ENCODE results near the gene TP53BP2.

DNA sequence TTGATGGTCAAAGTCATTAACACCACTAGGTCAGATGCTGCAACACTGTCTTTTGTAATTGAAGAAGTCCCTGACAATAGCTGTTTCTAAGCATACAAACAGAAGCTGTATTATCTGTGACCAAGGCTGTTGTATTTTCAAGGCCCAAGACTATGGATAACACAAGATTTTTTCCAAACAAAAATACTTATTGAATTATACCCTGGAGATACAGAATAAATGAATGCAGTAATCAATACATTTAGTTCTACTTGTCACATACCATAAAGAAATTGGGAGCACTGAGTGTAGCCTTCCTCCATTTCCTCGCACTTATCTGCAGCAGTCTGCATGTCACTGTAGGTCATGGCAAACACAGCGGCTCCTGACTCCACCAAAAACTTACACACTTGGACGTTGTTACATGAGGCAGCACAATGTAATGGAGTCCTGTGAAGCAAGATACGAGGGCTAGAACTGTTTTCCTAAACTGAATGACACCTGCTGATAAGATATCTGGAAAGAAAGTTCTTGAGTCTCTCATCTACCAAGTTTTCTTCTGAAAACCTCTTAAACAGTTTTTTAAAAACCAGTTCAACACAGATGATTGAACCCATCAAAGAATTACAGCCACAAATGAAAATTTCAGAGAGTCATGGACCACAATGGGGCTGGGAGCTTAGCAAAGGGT, 56.9 kb downstream of the TP53BP2 start:
- TF ChIP-seq CTCF (IDR thresholded peaks at IDR 0.05) (no peak), POLR2A (IDR thresholded peaks at IDR 0.05; ENCODE audit: low read depth) (no peak), EP300 (IDR thresholded peaks at IDR 0.05) (no peak), POLR2AphosphoS5 (IDR thresholded peaks at IDR 0.05) (no peak)
